GM15510 (cell line): ENCODE results near the gene SVOPL.

ENCODE experiments used
- POLR2A ChIP-seq: IDR thresholded peaks from 3 replicates; pipeline ENCODE4 v1.6.1; 2011; ENCODE audit warnings: borderline replicate concordance; ENCODE audit not compliant: insufficient read length; ENCODE audit errors: extremely low read depth

The SVOPL gene

DNA sequence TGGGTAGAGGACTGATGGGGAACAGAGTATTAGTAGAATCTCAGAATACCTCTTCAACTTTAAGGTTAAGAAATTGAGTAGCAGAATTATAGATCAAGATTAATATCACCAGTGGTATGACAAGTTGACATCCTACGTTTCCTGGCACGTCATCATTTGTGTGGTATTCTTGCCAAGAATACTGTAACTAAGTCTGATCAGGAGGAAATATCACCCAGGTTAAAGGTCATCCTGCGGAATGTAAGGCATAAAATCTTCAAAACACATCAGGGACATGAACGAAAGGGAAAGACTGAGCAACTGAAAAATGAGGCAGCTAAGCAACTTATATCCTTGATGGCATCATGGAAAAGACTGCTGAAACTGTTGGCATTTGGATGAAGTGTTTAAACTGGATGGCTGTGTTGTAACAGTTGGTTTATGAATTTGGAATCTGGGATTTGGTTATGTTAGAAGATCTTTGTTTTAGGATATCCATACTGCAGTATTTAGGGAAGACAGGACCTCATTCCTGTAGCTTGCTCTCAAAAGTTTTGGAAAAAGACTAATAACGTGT lies 155.0 kb downstream of the SVOPL start:
- no peak for TF ChIP-seq POLR2A

DNA sequence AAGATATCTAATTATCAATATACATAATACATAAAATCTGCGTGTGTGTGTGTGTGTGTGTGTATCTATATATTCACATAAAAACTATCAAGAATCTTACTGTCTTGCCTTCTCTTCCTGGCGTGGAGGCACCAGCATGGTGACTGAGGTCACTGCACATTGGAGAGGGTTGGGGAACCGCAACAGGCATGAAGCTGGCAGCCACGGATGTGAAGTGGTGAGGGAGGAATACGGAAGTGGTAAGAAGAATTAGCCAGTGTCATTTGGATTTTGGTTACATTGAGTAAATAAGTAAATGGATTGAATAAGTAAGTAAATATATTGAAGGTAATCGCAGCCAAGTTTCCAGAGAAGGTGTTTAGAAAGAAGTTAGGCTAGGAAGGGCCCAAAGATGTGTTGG lies 156.0 kb downstream of the SVOPL start:
- TF ChIP-seq POLR2A: no peak
